NB4 (cell line): ENCODE results near the gene SLC35F5.

ENCODE experiments used
- DNase-seq: peaks from one replicate; pipeline ENCODE4 v3.0.0; 2010; ENCODE audit warnings: low read depth
- H3K4me3 ChIP-seq: one replicate; pipeline ENCODE4 v1.5.1; 2011; ENCODE audit warnings: mild to moderate bottlenecking, low read depth, low read length, moderate library complexity
- CTCF ChIP-seq: IDR thresholded peaks from one replicate; pipeline ENCODE4 v1.5.1; 2012; ENCODE audit warnings: low read depth, low read length
- MAX ChIP-seq: IDR thresholded peaks from 2 replicates; pipeline ENCODE4 v1.6.1; 2011; ENCODE audit warnings: low read depth, low read length
- MYC ChIP-seq: IDR thresholded peaks from 2 replicates; pipeline ENCODE4 v1.6.1; 2011; ENCODE audit warnings: low read depth, low read length
- POLR2A ChIP-seq: IDR thresholded peaks from 2 replicates; pipeline ENCODE4 v1.6.1; 2011; ENCODE audit warnings: mild to moderate bottlenecking; ENCODE audit not compliant: insufficient read length; ENCODE audit errors: extremely low read depth

The SLC35F5 gene

DNA sequence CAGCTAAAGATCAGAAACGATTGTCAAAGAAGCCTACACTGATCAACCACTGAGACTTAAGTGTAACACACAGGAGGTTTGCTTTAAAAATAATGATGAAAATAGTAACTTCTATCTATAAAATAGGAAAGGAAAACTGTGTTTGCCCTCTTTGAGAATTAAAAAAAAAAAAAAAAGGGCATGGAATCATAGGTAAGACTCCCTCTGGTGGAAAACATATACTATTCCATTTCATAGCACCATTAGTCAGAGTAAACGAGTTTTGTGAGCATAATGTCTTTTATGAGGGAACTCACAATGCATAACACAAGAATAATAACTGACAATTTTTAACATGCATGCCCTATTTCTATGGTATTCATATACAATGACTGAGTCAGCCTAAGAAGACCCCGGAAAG is 36.3 kb downstream of the SLC35F5 start:
- H3K4me3 ChIP-seq: no peak overlapping the region
- no peak for DNase-seq
- TF ChIP-seq POLR2A (no peak), MAX (no peak), CTCF (peak; percentile 9), MYC (no peak)

- TF ChIP-seq MYC (no peak), POLR2A (no peak), CTCF (no peak), MAX (no peak)
- no peak overlapping the region for H3K4me3 ChIP-seq
- DNase-seq: no peak
Observed at GRCh38 chr2:113716291-113716690, 40.2 kb downstream of the SLC35F5 start.

- DNase-seq: no peak
- TF ChIP-seq POLR2A: no peak
- no peak for TF ChIP-seq CTCF
- no peak for TF ChIP-seq MYC
- no peak for TF ChIP-seq MAX
- no peak overlapping the region for H3K4me3 ChIP-seq
Observed at GRCh38 chr2:113712941-113713340, 43.5 kb downstream of the SLC35F5 start.

DNA sequence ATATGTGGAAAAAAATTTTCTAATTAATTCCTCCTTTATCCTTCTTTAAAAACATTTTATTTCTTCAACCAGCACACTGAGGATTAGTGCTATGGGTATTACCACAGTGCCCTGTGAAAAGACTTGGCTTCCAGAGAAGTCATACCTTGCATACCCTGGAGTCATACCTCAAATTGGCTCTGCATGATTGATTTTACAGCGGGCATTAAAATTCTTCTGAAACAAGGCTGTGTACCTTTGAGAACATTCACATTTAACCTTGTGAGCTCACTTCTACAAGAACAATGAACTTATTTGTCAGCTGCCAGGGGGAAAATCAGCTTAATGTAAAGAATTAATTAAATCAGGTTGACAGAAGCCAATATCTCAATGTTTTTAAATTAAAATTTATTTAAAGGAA is 44.6 kb downstream of the SLC35F5 start:
- no peak overlapping the region for H3K4me3 ChIP-seq
- DNase-seq: no peak
- TF ChIP-seq CTCF: no peak
- no peak for TF ChIP-seq POLR2A
- no peak for TF ChIP-seq MYC
- no peak for TF ChIP-seq MAX

- DNase-seq: no peak
- H3K4me3 ChIP-seq: no peak overlapping the region
- TF ChIP-seq MAX (no peak), CTCF (no peak), MYC (no peak), POLR2A (no peak)
Observed at GRCh38 chr2:113709022-113709421, 47.4 kb downstream of the SLC35F5 start.

DNA sequence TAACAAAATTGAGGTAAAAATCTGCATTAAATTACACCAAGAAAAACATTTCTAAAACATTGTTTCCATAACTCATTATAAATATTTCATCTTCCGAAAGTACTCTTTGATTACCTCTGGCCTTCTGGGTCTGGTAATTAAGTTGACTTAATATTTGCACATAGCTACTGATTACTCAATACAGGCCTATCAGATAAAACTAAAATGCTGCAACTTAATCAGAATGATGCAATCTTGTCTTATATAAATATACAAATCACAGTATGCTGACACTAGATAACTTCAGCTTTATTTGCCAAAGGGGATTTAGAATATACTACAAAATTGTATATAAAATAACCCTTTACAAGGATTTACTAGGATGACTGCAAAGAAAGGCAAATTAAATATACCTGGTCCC is 49.3 kb downstream of the SLC35F5 start:
- no peak for DNase-seq
- no peak overlapping the region for H3K4me3 ChIP-seq
- TF ChIP-seq POLR2A (no peak), CTCF (no peak), MYC (no peak), MAX (no peak)
